Body of pancreas (tissue), 4 donors: ENCODE measurements around the gene DRC7.

ENCODE experiments used
- CTCF ChIP-seq, 7 experiments: fragments of 450-650 bp in 4 of 7; fragments of 200-600 bp in 3 of 7; sonication (generic) in 3 of 7; IDR thresholded peaks; one replicate each; pipeline ENCODE4 v1.5.1; 2016 to 2019; ENCODE audit warnings: antibody characterized with exemption in 7 of 7
- POLR2A ChIP-seq, 3 donors: fragments of 450-650 bp; IDR thresholded peaks; one replicate each; pipeline ENCODE4 v1.6.1; 2016; ENCODE audit warnings: antibody characterized with exemption in 3 of 3, mild to moderate bottlenecking in 2 of 3

GRCh38 chr16:57749856-57750452 lies 55.3 kb downstream of the DRC7 start:
- TF ChIP-seq CTCF (IDR thresholded peaks at IDR 0.05) = no peak
- no peak for TF ChIP-seq POLR2A (IDR thresholded peaks at IDR 0.05)
